Prostate gland (tissue), 2 donors: ENCODE data around the gene BMPR2.

Experiments
- CTCF ChIP-seq, 4 experiments: fragments of 200-600 bp in 2 of 4; fragments of 450-650 bp in 2 of 4; sonication (generic) in 2 of 4; IDR thresholded peaks; 1 replicate in 3 of 4; 2 replicates in 1 of 4; pipeline ENCODE4 v1.5.1; 2016 to 2019; ENCODE audit warnings: antibody characterized with exemption in 4 of 4, mild to moderate bottlenecking in 2 of 4, moderate library complexity in 2 of 4
- POLR2A ChIP-seq: fragments of 450-650 bp; IDR thresholded peaks from one replicate; pipeline ENCODE4 v1.6.1; 2016; ENCODE audit warnings: antibody characterized with exemption, mild to moderate bottlenecking
- POLR2AphosphoS5 ChIP-seq: sonication (generic); formaldehyde crosslinking; IDR thresholded peaks from one replicate; pipeline ENCODE4 v1.6.1; 2017; ENCODE audit warnings: antibody characterized with exemption

GRCh38 chr2:202609381-202610145, 233.4 kb downstream of the BMPR2 start:
- TF ChIP-seq CTCF (IDR thresholded peaks at IDR 0.05) (no peak), POLR2AphosphoS5 (peak; percentile 47), POLR2A (no peak)
